ENCODE results near the gene PLS1. TPM values are rescaled to one million over a fixed set of nuclear protein-coding genes. Genes with fewer than 3 reads are reported as not detected.

The PLS1 gene
- total and polyA plus RNA-seq, 7 experiments from 2014 or later: 1.6 to 6.4 (median 2.5) TPM

DNA sequence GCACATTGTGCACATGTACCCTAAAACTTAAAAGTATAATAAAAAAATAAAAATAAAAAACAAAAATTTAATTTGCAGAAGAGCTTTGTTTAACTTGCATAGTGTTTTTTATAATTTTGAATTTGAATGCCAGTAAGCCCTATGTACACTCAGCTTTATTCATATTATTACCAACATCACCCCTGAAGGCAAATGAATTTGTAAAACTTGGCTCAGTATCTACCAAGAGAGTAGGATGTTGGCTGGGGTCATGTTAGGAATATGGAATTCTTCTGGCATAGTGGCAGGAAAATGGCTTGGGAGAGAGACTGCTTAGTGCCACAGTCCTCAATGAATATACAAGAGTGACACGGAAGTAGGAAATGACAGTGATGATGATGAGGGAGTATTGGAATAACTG, 158.3 kb downstream of the PLS1 start:
- H3K27me3 Mint-ChIP-seq: no peaks in the 10 kb centered on the region
- intact Hi-C loops (cut with micrococcal nuclease): no loop called here

More for the DNA sequence above, 158.3 kb downstream of the PLS1 start:
- POLR2A ChIA-PET: no interaction called here
- CTCF ChIA-PET: no interaction called here
- Mint-ChIP-seq H3K36me3 (peaks cover 8 to 23% (median 9%) of the 10 kb centered on the region in 5 donors), H3K9me3 (peaks cover 0 to 7% (median 3%) of the 10 kb centered on the region in 11 donors), H3K27ac (no peak overlapping the region), H3K4me1 (no peaks in the 10 kb centered on the region), H3K4me3 (no peak overlapping the region)
- ATAC-seq (no peak), DNase-seq (no peak)
- H3K9me3 ChIP-seq (ENCODE audit: control insufficient read depth in 2 of 3, low read length in 3 of 3): no peaks in the 10 kb centered on the region
- H3K36me3 ChIP-seq (ENCODE audit: control insufficient read depth in 2 of 3, insufficient read depth in 3 of 3, low read length in 3 of 3): no peaks in the 10 kb centered on the region
- no peak overlapping the region for H3K4me3 ChIP-seq (ENCODE audit: low read length)
- H3K27me3 ChIP-seq (ENCODE audit: control insufficient read depth in 2 of 2, insufficient read depth in 2 of 2, low read length in 2 of 2): no peaks in the 10 kb centered on the region
- H3K4me1 ChIP-seq (ENCODE audit: control insufficient read depth in 2 of 2, insufficient read depth in 2 of 2, low read length in 2 of 2): no peaks in the 10 kb centered on the region
- H3K27ac ChIP-seq (ENCODE audit: low read depth, low read length): no peak overlapping the region

Other genes with a start within 250 kb of the PLS1 start
- 100 to 1,000 TPM in 3 of 5 experiments, 10 to 100 TPM in 2; 86.1 to 123 (median 103) TPM for gene XRN1, start 148.4 kb upstream of the PLS1 start, total RNA-seq
- gene XRN1, start 148.4 kb upstream of the PLS1 start, polyA plus RNA-seq: 10 to 100 TPM; 40.9 to 84.1 TPM
- gene ATR, start 17.7 kb upstream of the PLS1 start, total RNA-seq: 10 to 100 TPM; 31.3 to 48.3 (median 36.2) TPM
- gene ATR, start 17.7 kb upstream of the PLS1 start, polyA plus RNA-seq: 10 to 100 TPM; 11.3 to 12.5 TPM
- 1 to 10 TPM; 1.5 to 7.6 (median 5.3) TPM for gene TRPC1, start 127.6 kb downstream of the PLS1 start, total RNA-seq
- 1 to 10 TPM in 1 of 2 donors, under 1 TPM in 1; 0.69 to 1.2 TPM for gene TRPC1, start 127.6 kb downstream of the PLS1 start, polyA plus RNA-seq

Data from naive thymus-derived CD4-positive, alpha-beta T cell (primary cell).